ENCODE data around the gene DOCK8.

- TF ChIP-seq CTCF (conservative IDR thresholded peaks at IDR 0.05; ENCODE audit: low read length) = no peak
- TF ChIP-seq EZH2phosphoT487 (IDR thresholded peaks at IDR 0.05; ENCODE audit: borderline replicate concordance, low read depth, low read length) = no peak
Observed at GRCh38 chr9:304106-304505, 89.4 kb downstream of the DOCK8 start.
